GM18502 (cell line): ENCODE measurements around the gene BICDL2.

Experiments used
- ATAC-seq: cut with Tn5 transposase; IDR thresholded peaks from one replicate; pipeline ENCODE4 v1.9.1; 2021; ENCODE audit warnings: mild to moderate bottlenecking; ENCODE audit not compliant: unreplicated experiment, poor library complexity

The BICDL2 gene

DNA sequence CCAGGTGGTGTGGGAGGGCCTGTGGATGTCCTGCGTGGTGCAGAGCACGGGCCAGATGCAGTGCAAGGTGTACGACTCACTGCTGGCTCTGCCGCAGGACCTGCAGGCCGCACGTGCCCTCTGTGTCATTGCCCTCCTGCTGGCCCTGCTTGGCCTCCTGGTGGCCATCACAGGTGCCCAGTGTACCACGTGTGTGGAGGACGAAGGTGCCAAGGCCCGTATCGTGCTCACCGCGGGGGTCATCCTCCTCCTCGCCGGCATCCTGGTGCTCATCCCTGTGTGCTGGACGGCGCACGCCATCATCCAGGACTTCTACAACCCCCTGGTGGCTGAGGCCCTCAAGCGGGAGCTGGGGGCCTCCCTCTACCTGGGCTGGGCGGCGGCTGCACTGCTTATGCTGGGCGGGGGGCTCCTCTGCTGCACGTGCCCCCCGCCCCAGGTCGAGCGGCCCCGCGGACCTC, 23.2 kb downstream of the BICDL2 start:
- ATAC-seq: no peak

DNA sequence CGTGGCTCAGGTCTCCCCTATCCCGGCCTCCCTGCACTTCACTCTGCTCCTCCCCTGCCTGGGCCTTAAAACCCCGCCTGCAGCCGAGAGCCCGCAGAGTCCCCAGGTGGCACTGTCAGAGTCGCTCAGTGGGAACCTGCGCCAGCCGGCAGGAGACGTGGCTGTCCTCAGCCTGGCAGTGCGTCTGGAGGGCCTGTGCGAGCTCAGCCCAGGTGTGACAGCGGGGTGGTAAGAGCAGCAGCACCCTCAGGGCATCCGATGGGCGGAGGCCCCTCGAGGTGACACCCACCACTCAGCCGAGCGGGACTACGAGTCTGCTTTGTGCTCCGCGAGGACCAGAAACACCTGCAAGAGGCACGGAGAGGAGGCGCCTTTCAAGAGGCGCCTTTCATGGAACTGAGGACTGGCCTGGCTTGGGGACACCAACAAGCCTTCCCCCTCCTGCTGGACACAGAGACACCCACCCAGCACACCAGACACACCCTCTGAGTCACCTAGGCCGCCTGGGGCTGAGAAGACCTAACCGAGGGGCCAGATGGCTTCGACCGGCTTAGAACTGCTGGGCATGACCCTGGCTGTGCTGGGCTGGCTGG, 23.8 kb downstream of the BICDL2 start, which contains the start of gene CLDN9:
Gene CLDN9, plus strand, starts transcription at position 96 of the 593 bp plus-strand sequence. Its CDS starts 440 bp downstream, at position 536.
- no peak for ATAC-seq

DNA sequence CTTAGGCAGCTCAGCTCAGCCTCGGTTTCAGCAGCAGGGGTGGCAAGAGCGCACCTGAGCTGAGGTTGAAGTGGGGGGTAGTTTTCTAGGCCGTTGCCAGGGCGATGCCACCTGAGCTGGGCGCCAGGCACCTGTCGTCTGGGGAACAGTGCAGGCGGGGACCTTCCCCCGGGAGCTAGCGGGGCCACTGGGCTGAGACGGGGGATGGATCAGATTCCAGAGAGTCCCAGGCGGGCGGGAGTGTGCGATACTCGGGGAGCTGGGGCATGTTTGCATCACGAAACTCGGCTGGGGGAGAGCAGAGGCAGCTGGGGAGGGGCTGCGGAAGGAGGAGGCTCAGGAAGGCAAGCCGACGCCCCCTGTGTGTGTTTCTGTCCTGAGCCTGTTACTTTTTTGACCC, 24.5 kb downstream of the BICDL2 start:
- no peak for ATAC-seq

DNA sequence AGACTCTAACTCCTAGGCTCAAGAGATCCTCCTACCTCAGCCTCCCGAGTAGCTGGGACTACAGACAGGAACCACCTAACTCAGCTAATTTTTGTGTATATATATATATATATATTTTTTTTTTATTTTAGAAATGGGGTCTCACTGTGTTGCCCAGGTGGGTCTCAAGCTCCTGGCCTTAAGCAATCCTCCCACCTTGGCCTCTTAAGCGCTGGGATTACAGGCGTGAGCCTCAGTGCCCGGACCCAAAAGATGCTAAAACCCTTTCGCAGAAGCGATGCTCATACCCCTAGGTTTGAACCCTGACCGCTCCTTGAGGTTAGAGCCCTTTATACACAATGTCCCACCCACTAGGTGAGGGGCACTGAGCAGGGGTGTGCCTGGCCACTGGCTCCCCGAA, 26.2 kb downstream of the BICDL2 start:
- ATAC-seq: no peak

DNA sequence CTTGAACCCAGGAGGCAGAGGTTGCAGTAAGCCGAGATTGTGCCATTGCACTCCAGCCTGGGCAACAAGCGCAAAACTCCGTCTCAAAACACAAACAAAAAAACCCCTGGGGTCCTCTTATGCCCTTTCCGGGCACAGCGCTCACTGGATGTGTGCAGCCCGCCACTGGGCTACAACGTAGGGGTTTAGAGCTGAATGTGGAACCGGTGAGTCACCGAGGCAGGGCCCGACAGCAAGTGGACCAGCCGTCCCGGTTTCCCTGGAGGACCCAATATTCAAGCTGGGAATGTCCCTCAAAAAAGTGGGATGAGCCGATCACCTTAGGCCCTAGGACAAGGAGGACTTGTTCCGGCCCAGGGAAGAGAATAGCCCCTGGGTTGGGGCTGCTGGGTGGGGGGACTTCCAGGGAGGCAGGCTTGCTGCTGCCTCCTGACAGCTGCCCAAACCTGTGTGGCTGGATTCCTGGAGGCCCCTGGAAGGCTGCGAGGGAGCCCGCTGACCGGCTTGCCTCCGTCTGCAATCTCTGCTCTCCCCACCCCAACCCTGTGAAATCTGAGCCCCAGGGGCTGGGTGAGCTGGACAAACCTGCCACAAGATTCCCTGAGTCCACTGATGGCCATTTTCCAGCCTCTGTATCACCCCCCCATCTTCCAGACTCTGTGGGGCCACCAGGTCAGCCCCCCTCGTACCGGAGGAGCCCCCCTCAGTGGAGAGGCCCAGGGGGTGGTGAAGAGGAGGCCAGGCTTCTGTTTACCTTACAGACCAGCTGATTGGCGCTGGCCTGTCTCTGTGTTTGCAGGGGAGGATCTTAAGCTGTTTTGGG, 27.0 kb downstream of the BICDL2 start:
- ATAC-seq: no peak

DNA sequence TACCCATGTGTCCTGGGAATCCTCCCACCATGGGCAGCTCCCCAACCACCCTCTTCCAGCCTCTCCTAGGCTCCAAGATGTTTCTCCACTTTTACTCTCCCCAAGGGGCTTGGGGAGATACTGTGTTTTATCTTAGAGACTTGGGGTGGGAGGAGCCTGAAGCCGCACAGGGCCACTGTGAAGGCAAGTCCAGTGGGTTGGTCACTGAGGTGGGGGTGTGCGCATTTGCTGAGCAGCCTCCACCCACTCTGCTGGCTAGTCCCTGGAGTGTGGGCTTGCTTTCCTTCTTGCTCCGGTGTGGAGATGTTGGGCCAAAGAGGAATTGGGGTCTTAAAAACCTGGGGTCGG, 28.1 kb downstream of the BICDL2 start:
- no peak for ATAC-seq

DNA sequence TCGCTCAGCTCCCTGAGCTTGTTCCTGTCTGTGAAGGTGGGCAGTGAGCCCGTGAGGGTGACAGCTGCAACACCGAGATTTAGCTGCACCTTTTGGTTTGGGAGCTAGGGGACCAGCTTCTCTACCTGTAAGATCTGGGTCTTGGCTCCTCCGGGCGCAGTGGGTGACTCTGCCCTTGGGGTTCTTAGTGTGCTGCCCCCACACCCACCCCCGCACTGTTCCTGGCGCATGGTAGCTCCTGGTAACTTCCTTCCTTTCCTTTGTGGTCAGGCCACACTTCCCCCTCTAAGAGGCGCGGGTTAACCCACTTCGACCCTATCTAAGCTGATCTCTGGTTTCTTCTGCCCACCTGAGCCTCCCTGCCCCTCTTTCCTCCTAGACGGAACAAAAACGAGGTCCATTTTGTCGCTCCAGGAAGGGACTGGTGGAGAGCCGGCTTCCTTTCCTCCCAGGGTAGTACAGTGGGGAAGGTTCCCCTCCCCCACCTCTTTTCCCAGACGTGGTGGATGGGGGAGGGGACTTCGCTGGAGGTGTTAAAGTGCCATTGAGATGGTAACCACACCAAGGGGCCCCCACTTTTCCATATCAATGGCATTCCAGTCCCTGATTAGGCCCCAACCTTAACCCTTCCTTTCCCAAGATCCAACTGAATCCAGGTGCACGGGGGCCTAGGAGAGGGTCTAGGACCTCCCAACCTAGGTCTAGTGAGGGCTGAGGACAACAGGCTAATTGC, 28.6 kb downstream of the BICDL2 start:
- ATAC-seq: no peak

DNA sequence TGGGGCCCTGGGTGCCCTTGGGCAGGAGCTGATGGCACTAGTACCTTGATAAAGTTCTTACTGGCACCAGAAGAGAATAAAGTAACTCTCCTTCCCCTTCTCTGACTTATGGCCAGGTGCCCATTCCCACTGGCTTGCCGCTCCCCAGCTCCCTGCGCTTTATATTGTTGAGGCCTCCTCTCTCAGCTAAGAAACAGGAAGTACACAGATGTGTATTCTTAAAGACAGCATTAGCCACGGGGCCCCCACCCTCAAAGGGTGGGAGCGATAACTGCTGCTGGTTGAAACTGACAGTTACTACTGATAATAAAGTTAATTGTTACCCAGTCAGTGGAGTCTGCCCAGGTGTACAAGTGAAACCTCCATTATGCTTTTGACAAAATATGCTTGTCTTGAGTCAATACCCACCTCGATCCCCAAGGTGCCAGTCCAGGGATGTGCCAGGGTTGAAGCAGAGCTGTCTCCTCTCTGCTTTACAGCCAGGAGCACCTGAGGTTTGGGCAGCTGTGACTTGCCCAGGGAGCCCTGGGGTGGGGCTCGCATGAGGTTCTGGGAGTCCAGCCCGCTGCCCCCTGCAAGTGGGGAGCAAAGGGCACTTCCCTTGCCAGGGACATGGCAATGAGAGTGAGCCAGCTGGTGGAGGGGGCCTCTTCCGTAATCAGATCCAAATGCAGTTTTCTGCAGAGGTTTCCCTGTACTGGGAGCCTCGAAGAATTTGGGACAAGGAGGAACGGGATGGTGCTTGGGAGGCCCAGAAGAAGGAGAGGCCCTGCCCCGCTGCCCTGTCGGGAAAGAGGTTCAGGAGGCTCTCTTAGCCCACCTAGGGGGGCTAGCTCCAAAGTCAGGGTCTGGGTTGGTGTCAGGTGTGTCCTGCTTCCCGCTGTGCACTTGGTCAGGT, 29.4 kb downstream of the BICDL2 start:
- no peak for ATAC-seq

DNA sequence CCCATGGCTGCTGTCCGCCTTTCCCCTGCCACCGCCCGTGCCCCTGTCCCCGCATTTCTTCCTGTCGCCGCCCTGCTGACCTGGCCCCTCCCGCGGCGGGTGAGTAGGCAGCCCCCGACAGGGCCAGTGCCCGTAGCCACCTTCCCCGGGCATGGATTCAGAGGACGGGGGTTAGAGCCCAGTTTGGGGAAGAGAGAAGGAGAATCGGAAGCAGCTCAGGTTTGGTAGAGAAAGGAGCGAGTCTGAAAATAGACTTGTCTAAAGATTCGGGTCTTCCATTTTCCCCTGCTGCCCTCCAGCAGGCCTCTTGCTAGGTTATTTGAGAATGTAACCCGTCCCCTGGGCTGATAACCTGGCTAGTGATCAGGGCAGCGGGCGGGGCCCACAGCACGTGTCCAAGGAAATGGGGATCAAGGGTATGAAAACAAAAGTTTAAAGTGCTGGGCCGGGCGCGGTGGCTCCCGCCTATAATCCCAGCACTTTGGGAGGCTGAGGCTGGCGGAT, 31.9 kb downstream of the BICDL2 start:
- ATAC-seq: no peak

DNA sequence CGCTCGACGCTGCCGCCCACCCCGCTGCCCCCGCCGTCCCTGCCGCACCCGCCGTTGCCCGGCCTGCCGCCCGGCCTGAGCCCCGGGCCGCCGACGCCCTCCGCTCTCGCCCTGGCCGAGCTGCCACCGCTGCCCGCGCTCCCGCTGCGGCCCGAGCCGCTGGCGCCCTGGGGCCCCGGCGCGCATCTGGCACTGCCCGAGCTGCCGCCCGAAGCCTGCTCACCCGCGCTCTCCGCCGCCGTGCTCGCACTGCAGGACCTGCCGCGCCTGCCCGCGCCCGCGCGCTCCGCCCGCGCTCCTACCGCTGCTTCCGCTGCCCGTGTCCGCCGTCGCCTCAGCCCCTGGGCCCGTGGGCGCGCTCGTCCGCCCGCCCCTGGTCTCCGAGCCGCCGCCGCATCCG, 32.4 kb downstream of the BICDL2 start:
- peak; percentile 26 for ATAC-seq

DNA sequence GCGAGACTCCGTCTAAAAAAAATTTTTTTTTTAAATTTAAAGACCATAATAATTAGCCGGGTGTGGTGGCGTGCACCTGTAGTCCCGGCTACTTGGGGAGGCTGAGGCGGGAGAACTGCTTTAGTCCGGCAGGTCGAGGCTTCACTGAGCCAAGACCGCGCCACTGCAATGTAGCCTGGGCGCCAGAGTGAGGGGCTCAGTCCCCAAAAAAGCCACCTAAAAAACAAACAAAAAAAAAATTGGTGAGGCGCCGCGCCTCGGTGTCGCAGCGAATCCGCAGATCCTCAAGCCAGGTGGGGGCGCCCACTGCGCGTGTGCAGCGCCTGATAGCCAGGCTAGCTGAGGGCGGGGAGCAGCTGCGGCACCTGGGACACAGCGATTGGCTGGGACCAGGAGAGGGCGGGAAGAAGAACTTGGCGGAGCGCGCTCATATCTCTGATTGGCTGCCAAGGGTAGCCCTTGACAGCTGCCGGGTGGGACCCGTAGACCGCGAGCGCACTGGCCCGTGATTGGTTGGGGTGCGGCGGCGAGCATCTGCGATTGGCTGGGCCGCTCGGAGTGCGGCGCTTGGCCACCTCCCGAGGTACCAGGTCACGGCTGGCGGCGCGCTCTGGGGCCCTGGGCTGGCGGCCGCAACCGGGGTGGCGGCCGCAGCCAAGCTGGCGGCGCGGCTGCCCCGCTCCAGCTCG, 33.0 kb downstream of the BICDL2 start:
- peak; percentile 95 for ATAC-seq

DNA sequence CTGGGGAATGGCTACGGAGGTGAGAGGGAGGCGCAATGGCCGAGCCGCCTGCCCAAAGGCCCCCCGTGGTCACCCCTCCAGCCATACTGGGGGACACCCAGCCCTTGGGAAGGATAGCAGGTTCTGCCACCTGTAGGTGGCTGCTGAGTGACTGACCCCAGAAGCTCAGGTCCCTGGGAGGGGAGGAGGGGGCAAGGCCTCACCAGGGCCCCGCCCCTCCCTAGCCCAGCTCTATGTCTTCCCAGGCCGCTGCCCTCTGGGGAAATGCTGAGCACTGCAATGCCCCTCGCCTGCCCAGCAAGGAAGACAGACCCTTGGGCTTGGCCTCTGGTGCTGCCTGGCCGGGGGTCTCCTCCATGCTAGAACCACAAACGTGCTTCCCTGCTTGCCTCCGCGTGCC, 35.4 kb downstream of the BICDL2 start:
- no peak for ATAC-seq

DNA sequence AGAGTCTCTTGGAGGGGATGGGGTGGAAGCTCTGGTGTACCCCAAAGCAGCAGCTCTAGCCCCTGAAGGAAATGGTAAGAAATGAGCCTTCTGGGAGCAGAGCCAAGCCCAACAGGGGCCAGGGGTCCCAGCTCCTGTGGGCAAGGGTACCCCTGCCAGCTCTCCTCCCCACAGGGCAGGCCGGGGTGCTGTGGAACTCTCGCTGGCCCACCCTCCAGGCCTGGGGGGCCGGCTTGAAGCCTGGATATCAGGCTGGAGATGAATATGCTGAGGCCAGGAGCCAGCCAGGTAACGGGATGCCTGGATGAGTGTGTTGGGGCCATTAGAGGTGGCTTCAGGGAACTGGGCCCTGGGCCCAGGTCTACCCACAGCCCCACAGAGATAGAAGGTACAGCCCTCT, 36.2 kb downstream of the BICDL2 start:
- no peak for ATAC-seq

DNA sequence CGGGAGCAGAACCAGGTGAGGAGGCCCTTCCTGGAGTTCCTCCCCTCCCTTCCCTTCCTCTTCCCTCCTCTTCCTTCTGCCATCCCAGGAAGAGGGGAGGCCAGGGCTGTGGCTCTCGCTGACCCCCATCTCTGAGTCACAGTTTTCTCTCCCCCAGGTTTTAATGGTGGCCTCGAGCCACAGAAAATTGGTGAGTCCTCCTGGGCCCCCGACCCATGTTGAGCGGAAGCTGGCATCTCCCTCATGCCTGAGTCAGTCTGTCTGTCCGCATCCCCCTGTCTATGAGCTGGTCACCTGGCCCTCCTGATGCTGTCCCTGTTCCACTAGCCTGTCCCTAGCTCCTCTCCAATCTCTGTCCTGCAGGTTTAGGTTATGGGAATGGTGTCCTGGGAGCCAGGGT, 36.8 kb downstream of the BICDL2 start:
- ATAC-seq: no peak

DNA sequence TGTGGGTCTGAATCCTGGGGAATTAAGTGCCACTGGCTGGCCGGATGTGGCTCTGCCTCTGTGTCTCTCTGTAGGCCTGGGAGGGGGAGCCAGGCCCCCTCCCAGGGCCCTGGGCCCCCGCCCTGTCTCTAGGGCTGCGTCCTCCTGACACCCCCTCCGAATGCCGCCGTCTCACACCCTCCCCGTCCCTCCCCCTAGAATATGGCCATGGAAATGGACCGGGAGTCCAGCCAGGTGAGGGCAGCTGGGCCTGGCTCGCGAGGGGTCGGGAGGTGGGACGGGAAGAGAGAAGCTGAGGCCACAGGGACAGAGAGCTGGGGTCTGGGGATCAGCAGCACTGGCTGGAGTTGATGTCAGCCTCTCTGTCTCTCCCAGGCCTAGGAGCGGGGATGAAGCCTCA, 40.4 kb downstream of the BICDL2 start:
- ATAC-seq: no peak

DNA sequence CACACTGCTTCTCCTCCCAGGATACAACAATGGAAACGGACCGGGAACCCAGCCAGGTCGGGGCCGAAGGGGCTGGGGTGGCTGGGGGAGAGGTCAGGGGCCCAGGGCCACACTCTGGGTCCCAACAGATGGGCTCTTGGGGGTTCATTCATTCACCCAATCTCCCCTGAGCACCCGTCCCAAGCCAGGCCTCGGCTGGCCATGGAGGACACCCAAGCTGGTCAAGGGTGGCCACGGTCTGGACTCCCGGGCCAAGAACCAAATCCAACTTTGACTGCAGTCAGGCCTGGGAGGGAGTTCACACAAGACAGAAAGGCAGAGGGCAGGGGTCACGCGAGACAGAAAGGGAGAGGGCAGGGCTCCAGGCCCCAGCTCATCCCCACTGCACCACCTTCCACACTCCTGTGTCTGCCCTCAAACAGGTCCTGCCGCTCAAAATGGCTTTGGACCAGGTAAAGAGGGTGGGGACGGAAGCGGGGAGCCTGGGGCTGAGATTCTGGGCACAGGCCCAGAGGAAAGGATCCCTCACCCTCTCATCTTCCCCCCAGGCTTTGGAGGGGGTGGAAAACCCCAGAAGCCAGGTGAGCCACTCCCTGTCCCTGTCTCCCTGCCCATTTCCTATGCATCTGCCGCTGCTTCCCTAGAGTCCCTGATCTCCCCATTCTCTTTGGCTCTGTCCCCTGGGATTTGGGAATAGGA, 44.2 kb downstream of the BICDL2 start:
- no peak for ATAC-seq

DNA sequence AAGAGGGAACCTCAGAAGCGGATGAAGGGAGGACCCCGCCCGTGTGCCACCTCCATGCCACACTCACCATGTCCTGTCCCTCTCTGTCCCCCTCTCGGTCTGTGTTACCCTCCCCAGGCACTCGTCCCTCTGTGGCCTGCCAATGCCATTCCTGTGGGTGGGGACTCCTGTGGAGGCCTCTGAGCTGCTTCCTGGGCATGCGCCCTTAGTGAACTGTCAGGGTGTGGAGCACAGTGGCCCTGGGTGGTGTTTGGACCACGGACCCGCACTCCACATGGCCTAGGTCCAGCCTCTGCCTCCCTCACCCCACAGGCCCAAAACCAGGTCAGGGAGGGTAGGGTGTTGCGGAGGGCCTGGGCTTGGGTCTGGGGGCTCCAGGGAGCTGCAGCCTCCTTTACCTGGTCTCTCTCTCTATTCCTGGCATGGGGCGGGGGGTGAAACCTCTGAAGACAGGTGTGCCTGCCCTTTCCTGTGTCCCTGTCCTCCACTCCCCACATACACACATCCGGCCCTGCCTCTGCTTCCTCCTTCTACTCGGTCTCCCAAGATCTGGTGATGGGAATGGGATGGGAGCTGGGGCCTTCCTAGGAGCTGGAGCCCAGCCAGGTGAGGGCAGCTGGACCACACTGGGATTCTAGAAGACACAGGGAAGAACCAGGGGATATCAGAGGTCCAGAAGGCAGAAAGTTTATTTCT, 45.0 kb downstream of the BICDL2 start:
- no peak for ATAC-seq

DNA sequence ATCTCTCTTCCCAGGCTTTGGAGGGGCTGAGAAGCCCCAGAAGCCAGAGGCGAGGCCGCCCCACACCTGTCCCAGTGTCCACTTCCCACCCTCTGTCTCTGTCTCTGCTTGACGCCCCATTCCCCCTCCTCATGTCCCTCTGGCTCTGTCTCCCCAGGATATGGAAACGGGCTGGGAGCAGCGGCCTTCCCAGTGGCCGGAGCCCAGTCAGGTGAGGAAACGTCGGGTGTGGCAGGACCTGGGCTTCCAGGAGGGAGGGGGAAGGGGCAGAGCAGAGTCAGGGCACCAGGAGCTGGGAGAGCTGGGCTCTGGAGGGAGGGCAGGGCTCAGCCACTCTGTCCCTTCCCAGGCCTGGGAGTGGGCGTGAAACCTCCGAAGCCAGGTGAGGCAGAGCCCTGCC, 45.9 kb downstream of the BICDL2 start:
- ATAC-seq: no peak
